Fibroblast of lung (primary cell): ENCODE results near the gene FXYD6. TPM values are rescaled to one million over a fixed set of nuclear protein-coding genes. Genes with fewer than 3 reads are reported as not detected.

ENCODE experiments used
- DNase-seq, 2 donors: peaks; one replicate each; pipeline versions ENCODE4 v3.0.0 to v3.0.0-alpha.2; 2010; ENCODE audit warnings: low read depth in 2 of 2
- H2AFZ ChIP-seq: 2 replicates; pipeline ENCODE4 v1.5.1; 2012; ENCODE audit warnings: low read length, control low read depth, inconsistent platforms
- H3K27ac ChIP-seq: 2 replicates; pipeline ENCODE4 v1.5.1; 2011; ENCODE audit warnings: low read length, control low read depth; ENCODE audit not compliant: insufficient read depth
- H3K27me3 ChIP-seq: 2 replicates; pipeline ENCODE4 v1.5.1; 2011; ENCODE audit warnings: mild to moderate bottlenecking, low read length; ENCODE audit not compliant: control insufficient read depth, insufficient read depth
- H3K36me3 ChIP-seq: 2 replicates; pipeline ENCODE4 v1.5.1; 2011; ENCODE audit warnings: low read length; ENCODE audit not compliant: control insufficient read depth, insufficient read depth
- H3K4me1 ChIP-seq: 2 replicates; pipeline ENCODE4 v1.5.1; 2011; ENCODE audit warnings: low read length; ENCODE audit not compliant: control insufficient read depth, insufficient read depth; ENCODE audit errors: extremely low read depth
- H3K4me2 ChIP-seq: 2 replicates; pipeline ENCODE4 v1.5.1; 2011; ENCODE audit warnings: low read length, control low read depth; ENCODE audit not compliant: insufficient read depth; ENCODE audit errors: extremely low read depth
- H3K4me3 ChIP-seq, 4 experiments: fragments of 200-600 bp in 1 of 4; sonication (generic) in 1 of 4; replicated peaks in 1 of 4; 2 replicates each; pipeline ENCODE4 v1.5.1; 2011 to 2016; ENCODE audit warnings: low read length in 4 of 4, low read depth in 3 of 4, mild to moderate bottlenecking in 3 of 4, control low read depth in 2 of 4, inconsistent platforms in 1 of 4, mixed read lengths in 1 of 4; ENCODE audit not compliant: insufficient read depth in 1 of 4; ENCODE audit errors: control extremely low read depth in 1 of 4
- H3K79me2 ChIP-seq: 2 replicates; pipeline ENCODE4 v1.5.1; 2012; ENCODE audit warnings: mild to moderate bottlenecking, low read length, inconsistent platforms; ENCODE audit not compliant: control insufficient read depth, insufficient read depth
- H3K9ac ChIP-seq: 2 replicates; pipeline ENCODE4 v1.5.1; 2011; ENCODE audit warnings: mild to moderate bottlenecking, low read length, control low read depth; ENCODE audit not compliant: insufficient read depth
- H3K9me3 ChIP-seq: 2 replicates; pipeline ENCODE4 v1.5.1; 2012; ENCODE audit warnings: low read depth, low read length; ENCODE audit not compliant: control insufficient read depth, insufficient read depth
- H4K20me1 ChIP-seq: 2 replicates; pipeline ENCODE4 v1.5.1; 2011; ENCODE audit warnings: low read length; ENCODE audit not compliant: control insufficient read depth, insufficient read depth; ENCODE audit errors: extremely low read depth
- EZH2 ChIP-seq: IDR thresholded peaks from 2 replicates; pipeline ENCODE4 v1.5.1; 2012; ENCODE audit warnings: low read length, control low read depth, mild to moderate bottlenecking; ENCODE audit errors: missing control alignments
- polyA plus RNA-seq, 2 donors: library from polyadenylated mRNA; depleted of rRNA in 1 of 2; stranded (reverse) in 1 of 2; unstranded in 1 of 2; fragments of >200 nt; gene quantifications; 2 replicates each; pipeline ENCODE4 v1.2.1, GENCODE V29; 2011 to 2012; ENCODE audit warnings: missing spikeins in 1 of 2
- total RNA-seq: library from RNA; depleted of rRNA; stranded (reverse); fragments of >200 nt; gene quantifications from 2 replicates; pipeline ENCODE4 v1.2.1, GENCODE V29; 2014
- TF ChIP-seq, protein P1 (sequence below), 2 donors: IDR thresholded peaks in 1 of 2; conservative IDR thresholded peaks in 1 of 2; 1 replicate in 1 of 2; 2 replicates in 1 of 2; pipeline ENCODE4 v1.5.1; 2011 to 2012; ENCODE audit warnings: low read length in 2 of 2, control low read depth in 1 of 2, inconsistent platforms in 1 of 2, low read depth in 1 of 2, mild to moderate bottlenecking in 1 of 2

Gene FXYD6
- total and polyA plus RNA-seq, 2 donors (not counting 1 experiment from before 2014, with no cell fraction given): 0.43 to 5.1 TPM

DNA sequence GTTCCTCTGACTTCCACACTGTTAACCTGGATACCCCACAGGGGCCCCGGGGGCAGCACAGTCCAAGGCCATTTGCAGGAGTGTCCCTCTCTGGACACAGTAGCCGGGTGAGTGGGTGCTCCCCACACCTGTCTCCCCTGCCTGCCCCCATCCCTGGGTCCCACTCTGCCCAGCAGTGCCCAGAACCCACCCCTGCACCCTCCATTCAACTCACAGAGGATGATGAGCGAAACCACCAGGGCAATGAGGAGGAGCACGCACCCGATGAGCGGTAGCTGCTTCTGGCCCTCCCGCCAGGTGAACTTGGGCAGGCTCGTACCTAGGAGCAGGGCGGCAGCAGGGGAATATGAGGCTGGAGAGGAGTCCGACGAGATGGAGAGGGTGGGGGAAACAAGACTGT is 40.5 kb upstream of the FXYD6 start:
- H3K27me3 ChIP-seq: peaks cover 13% of the 10 kb centered on the region
- H2AFZ ChIP-seq: no peak overlapping the region
- no peak overlapping the region for H3K4me2 ChIP-seq
- no peaks in the 10 kb centered on the region for H3K4me1 ChIP-seq
- no peaks in the 10 kb centered on the region for H3K36me3 ChIP-seq
- H3K4me3 ChIP-seq: no peak overlapping the region
- no peak overlapping the region for H3K27ac ChIP-seq
- H3K9me3 ChIP-seq: no peaks in the 10 kb centered on the region
- no peaks in the 10 kb centered on the region for H4K20me1 ChIP-seq
- DNase-seq: no peak
- H3K9ac ChIP-seq: no peak overlapping the region
- TF ChIP-seq, protein P1, sequence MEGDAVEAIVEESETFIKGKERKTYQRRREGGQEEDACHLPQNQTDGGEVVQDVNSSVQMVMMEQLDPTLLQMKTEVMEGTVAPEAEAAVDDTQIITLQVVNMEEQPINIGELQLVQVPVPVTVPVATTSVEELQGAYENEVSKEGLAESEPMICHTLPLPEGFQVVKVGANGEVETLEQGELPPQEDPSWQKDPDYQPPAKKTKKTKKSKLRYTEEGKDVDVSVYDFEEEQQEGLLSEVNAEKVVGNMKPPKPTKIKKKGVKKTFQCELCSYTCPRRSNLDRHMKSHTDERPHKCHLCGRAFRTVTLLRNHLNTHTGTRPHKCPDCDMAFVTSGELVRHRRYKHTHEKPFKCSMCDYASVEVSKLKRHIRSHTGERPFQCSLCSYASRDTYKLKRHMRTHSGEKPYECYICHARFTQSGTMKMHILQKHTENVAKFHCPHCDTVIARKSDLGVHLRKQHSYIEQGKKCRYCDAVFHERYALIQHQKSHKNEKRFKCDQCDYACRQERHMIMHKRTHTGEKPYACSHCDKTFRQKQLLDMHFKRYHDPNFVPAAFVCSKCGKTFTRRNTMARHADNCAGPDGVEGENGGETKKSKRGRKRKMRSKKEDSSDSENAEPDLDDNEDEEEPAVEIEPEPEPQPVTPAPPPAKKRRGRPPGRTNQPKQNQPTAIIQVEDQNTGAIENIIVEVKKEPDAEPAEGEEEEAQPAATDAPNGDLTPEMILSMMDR (conservative IDR thresholded peaks at IDR 0.05 in 1 of 2, IDR thresholded peaks at IDR 0.05 in 1 of 2; ENCODE audit: low read depth in 1 of 2, low read length in 2 of 2): no peak
- no peak for TF ChIP-seq EZH2
- no peaks in the 10 kb centered on the region for H3K79me2 ChIP-seq

DNA sequence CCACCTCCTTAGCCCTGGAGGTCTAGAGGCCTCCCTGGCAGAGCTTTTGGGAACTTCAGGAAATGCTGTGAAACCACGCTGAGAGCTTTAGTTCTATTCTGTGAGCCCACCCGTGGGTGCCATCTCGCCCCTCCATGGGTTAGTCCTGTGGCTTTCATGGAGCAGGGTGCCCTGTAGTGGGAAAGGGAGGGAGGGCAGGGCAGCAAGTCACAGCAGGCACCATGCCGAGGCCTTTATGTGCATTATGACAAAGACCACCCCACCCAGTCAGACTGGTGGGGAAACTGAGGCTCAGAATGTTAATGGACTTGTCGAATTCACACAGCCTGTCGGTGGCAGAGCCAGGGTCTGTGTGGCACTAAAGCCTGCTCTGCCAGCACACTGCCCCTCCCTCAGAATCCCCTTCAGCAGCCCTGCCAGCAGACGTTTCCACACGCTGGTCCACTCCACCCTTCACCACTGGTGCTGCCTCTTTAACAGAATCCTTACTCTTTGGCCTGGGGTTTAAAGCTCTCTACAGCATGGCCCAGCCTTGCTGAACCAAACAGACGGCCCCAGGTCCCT is 39.3 kb upstream of the FXYD6 start:
- TF ChIP-seq EZH2: no peak
- TF ChIP-seq, protein P1 (conservative IDR thresholded peaks at IDR 0.05 in 1 of 2, IDR thresholded peaks at IDR 0.05 in 1 of 2; ENCODE audit: low read depth in 1 of 2, low read length in 2 of 2): no peak
- no peak for DNase-seq
- H3K36me3 ChIP-seq: no peaks in the 10 kb centered on the region
- no peaks in the 10 kb centered on the region for H3K79me2 ChIP-seq
- peaks cover 13% of the 10 kb centered on the region for H3K27me3 ChIP-seq
- no peak overlapping the region for H3K4me3 ChIP-seq
- H3K4me2 ChIP-seq: no peak overlapping the region
- H3K4me1 ChIP-seq: no peaks in the 10 kb centered on the region
- H3K27ac ChIP-seq: no peak overlapping the region
- H3K9ac ChIP-seq: no peak overlapping the region
- no peaks in the 10 kb centered on the region for H4K20me1 ChIP-seq
- H3K9me3 ChIP-seq: no peaks in the 10 kb centered on the region
- no peak overlapping the region for H2AFZ ChIP-seq

DNA sequence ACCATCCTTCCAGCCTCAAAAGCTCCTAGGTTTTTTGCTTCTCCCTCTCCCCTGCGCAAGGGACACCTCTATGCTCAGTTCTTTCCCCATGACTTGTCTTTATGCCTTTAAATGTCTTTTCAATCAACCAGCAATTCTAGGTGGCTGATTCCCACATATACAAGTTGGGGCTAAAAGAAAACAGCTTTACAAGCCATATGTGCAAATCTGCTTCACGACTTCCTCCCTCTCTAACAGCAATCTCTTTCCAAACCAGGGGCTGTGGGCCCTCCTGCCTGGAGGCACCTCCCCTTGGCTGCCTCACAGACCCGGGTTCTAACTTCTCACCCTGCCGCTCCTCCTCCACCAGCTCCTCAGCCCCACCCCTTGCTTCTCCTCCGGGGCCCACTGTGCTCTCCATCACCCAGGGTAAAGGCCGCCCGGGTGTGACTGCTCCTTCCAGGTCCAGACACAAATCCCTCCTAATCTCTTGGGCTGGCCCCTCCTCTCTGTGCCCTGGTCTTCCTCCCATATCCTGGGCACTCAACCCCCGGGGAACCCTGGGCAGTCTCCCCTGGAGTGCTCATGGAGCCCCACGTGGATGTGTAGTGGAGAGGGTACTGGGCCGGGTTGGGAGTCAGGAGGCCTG is 38.6 kb upstream of the FXYD6 start:
- no peaks in the 10 kb centered on the region for H3K4me1 ChIP-seq
- no peak overlapping the region for H2AFZ ChIP-seq
- no peak for TF ChIP-seq EZH2
- TF ChIP-seq, protein P1 (conservative IDR thresholded peaks at IDR 0.05 in 1 of 2, IDR thresholded peaks at IDR 0.05 in 1 of 2; ENCODE audit: low read depth in 1 of 2, low read length in 2 of 2): no peak
- no peak overlapping the region for H3K27ac ChIP-seq
- H3K36me3 ChIP-seq: no peaks in the 10 kb centered on the region
- no peaks in the 10 kb centered on the region for H3K79me2 ChIP-seq
- no peak for DNase-seq
- H3K27me3 ChIP-seq: peaks cover 13% of the 10 kb centered on the region
- no peak overlapping the region for H3K4me2 ChIP-seq
- no peaks in the 10 kb centered on the region for H3K9me3 ChIP-seq
- no peaks in the 10 kb centered on the region for H4K20me1 ChIP-seq
- no peak overlapping the region for H3K9ac ChIP-seq
- H3K4me3 ChIP-seq: no peak overlapping the region
